ENCODE data around the gene SRRM3.
A peak's percentile ranks its signal among the peaks of the same experiment; 100 is the strongest.
"Not testable (repeated sequence)": the region's sequence is repeated elsewhere in the genome, so short reads cannot be mapped to it uniquely, and the experiment has no call there.

Gene SRRM3, protein sequence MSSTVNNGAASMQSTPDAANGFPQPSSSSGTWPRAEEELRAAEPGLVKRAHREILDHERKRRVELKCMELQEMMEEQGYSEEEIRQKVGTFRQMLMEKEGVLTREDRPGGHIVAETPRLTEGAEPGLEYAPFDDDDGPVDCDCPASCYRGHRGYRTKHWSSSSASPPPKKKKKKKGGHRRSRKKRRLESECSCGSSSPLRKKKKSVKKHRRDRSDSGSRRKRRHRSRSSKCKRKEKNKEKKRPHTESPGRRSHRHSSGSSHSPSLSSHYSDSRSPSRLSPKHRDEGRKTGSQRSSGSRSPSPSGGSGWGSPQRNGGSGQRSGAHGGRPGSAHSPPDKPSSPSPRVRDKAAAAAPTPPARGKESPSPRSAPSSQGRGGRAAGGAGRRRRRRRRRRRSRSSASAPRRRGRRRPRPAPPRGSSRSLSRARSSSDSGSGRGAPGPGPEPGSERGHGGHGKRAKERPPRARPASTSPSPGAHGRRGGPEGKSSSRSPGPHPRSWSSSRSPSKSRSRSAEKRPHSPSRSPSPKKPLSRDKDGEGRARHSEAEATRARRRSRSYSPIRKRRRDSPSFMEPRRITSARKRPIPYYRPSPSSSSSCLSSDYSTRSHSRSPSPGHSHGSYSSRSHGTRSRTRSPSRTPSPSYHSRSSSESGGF

DNA sequence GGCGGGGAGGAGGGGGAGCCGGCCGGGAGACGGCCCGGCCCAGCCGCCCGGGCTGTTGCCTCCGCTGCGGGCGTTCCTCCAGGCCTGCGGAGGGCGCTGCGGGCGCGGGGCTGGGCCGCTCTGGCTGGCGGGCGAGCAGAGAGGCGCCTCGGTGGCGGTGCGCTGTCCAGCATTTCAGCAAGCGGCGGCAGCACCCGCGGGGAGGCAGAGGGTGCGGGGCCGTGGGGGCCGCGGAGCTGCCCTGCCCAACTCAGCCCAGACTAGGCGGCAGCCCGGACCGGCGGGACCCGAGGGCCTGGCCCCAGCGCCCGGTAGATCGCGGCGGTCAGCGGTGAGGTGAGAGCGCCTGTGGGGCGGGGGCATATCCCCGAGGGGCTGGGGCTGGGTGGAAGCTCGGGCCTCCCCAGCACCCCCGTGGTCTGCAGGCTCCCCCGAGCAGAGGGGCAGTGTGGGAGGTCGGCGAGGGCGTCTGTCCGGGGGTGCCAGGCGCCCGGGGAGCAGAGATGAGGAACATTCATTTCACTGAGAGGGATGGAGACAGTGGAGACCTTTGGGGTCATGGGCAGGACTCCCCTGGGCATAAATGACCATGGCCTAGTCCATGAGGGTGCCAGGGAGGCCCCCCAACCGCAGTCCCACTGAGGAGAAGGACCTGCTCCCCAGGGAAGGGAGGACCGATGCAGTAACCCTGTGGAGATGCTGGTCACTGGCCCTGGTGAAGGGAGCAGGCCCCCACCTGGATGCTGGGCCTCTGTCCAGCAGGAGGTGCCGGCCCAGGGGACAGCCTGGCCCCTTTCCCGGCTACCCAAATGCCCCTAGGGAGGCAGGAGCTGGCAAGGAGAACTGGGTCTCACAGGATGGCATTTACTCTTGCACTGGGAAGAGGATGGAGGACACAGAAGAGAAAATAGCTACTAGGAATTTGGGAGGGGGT, at the start of gene SRRM3:
TSS of gene SRRM3 (plus strand) at position 165 of the 934 bp plus-strand sequence. CDS start 33,171 bp downstream, outside the sequence.
- DNase-seq, result peak; percentile 60

GRCh38 chr7:76151932-76152331, 49.8 kb upstream of the SRRM3 start:
- no peak for DNase-seq

DNA sequence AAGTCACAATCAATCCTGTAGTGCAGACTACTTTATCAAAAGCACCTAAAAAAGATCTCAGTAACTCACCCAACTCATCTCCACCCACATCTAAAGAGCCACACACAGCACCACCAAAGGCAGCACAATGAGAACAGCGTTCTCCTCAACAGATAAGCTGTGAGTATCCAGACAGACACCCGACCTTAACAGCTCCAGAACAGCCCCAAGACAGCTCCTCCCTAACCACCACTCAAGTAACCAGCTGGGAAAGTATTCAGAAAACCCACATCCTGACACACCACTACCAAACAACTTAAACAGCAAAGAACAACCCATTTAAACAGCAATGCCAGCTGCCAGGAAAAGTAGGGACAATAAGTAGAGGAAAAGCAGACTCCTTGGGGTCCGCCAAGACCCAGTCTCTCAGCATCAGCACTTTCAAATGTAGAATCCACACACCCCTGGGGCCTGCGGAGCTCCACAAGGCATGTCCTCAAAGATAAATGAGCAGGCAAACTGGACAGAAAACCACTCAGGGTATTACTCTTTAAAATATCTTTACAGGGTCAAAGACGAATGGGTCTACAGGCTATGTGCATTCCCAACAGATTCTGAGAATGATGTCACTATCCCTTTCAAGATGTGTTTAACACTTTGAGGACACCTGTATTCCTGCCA, 48.0 kb upstream of the SRRM3 start:
- not testable (repeated sequence) for DNase-seq

- DNase-seq, result no peak
These were observed 45.8 kb upstream of the SRRM3 start for GRCh38 chr7:76155938-76156337.

DNA sequence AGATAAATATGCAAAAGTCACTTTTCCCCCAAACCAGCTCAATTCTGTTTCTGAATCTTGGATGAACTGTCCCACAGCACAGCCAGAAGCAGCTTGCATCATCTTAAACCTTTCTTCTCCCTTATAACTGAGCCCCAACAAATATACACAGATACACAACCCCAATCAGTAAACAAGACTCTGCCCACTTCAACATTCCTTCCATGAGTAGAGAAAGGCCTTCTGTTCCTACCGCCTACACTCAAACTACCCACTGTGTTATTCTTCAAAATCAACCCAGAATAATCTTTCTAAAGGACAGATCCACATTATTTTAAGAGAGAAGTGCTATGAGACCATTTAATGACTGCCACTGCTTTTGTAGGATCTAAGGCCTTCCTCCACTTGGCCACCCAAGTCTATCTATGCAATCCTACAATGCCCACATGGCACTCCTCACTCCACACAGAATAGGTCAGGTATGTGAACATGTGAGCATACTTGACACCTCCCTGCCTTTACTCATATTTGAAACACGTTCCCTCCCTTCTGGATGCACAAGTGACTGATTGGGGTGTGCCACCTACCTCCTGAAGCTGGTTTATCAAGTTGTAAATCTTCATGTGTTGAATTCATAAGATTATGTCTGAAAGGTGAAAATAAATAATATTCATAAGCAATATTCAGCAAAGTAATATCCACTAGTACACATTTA, 44.6 kb upstream of the SRRM3 start:
- not testable (repeated sequence) for DNase-seq

- not testable (repeated sequence) for DNase-seq
These were observed 43.3 kb upstream of the SRRM3 start for GRCh38 chr7:76158416-76158815.

- not testable (repeated sequence) for DNase-seq
These were observed 39.1 kb upstream of the SRRM3 start for GRCh38 chr7:76162416-76163170.

- not testable (repeated sequence) for DNase-seq
These were observed 37.9 kb upstream of the SRRM3 start for GRCh38 chr7:76163812-76164211.

DNA sequence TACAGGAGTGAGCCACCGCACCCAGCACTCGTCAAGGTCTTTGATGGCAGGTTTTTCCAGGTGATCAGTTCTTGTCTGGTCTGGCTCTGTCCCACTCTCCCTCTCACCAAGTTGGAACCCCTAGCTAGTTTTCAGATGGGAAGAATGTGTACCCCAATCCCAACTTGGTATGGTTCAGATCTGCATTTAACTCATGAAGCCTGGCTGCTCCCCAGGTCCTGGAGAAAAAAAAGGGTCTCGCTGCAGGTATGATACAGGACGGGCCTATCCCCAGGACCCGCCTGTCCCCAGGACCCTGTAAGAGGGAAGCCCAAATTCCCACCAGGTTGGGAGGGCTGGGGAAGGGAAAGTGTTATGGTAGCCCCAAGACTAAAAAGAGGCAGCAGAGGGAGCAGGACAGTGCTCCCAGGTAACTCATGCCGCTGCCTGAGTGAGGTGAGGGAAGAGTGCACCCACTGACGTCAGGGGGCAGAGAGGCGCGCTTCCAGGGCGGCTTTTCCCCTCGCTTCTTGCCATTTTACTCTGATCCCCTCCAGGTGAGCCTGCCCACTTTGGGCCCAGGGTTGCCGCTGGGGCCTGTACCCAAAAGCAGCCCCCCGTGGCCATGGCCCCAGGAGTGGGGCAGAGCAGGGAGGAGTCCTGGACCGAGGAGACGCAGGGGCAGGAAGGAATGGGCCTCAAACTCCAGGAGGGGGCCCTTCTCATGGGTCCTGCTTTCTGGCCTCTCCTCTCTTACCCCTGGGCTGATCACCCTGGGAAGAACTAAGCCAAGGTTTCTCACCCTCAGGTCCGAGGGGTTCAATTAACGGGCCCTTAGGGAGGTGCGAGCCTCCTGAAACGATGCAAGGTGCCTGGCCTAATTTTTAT, 36.4 kb upstream of the SRRM3 start:
- no peak for DNase-seq

DNA sequence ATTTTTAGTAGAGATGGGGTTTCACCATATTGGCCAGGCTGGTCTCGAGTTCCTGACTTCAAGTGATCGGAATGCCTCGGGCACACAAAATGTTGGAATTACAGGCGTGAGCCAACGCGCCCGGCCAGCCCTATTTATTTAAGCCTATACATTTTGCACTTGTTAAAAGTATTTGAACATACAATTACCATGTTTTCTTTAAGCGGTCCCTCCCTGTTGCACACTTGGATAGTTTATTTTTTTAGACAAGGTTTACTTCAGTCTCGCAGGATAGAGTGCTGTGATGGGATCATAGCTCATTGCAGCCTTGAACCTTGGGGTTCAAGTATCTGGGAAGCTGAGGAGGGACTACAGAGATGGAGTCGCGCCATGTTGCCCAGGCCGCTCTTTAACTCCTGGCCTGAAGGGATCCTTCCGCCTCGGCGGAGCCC, 35.7 kb upstream of the SRRM3 start:
- DNase-seq, result no peak

GRCh38 chr7:76166404-76167255, 35.1 kb upstream of the SRRM3 start:
- DNase-seq, result peak; percentile 92

GRCh38 chr7:76173566-76174205, 28.0 kb upstream of the SRRM3 start:
- DNase-seq, result no peak

DNA sequence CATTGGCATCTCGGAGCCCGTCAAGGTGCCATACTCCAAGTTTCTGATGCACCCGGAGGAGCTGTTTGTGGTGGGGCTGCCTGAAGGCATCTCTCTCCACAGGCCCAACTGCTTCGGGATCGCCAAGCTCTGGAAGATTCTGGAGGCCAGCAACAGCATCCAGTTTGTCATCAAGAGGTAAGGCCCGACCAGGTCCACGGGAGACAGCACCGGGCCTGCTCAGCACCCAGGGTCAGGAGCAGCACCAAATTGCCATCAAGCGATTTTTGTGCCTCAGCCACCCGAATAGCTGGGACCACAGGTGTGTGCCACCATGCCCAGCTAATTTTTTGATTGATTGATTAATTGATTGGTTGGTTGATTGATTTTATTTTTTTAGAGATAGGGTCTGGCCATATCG, 24.7 kb upstream of the SRRM3 start:
- DNase-seq, result not testable (repeated sequence)

GRCh38 chr7:76179686-76180085, 22.0 kb upstream of the SRRM3 start:
- no peak for DNase-seq

GRCh38 chr7:76182225-76182960, 19.3 kb upstream of the SRRM3 start:
- no peak for DNase-seq

- no peak for DNase-seq
These were observed 16.4 kb upstream of the SRRM3 start for GRCh38 chr7:76185187-76185896.

DNA sequence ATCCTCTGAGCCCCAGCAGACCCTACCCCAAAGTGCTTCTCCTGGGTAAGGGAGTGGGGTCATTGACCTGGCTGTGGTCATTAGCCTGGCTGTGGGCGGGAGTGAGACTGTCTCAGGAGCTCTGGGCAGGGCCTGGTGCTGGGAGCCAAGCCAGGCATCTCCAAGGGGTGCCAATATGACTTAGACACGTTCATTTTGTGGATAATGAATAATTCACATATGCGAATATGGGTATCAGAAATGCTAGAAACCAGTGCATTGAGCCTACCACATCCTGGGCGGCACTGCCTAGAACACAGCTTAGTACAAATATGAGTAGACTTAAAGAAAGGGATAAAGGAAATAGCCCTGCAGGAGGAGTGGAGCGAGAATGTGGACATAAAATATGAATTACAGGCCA, 14.4 kb upstream of the SRRM3 start:
- no peak for DNase-seq

All from T1000 (cell line).